ENCODE data around the gene GPR176.

The GPR176 gene

GRCh38 chr15:39946862-39947261, 26.8 kb upstream of the GPR176 start:
- DNase-seq (ENCODE audit: insufficient read length, low spot score) (no peak), FAIRE-seq (no peak)
- no peak for TF ChIP-seq POLR2A (IDR thresholded peaks at IDR 0.05; ENCODE audit: low read depth, low read length)

GRCh38 chr15:39944726-39945125, 24.7 kb upstream of the GPR176 start:
- DNase-seq (ENCODE audit: insufficient read length, low spot score) (peak; percentile 19), FAIRE-seq (no peak)
- no peak for TF ChIP-seq POLR2A (IDR thresholded peaks at IDR 0.05; ENCODE audit: low read depth, low read length)

- TF ChIP-seq POLR2A (IDR thresholded peaks at IDR 0.05; ENCODE audit: low read depth, low read length), result no peak
- DNase-seq (ENCODE audit: insufficient read length, low spot score), result no peak
- no peak for FAIRE-seq
Observed at GRCh38 chr15:39942753-39943150, 22.7 kb upstream of the GPR176 start.

- DNase-seq (ENCODE audit: insufficient read length, low spot score) (no peak), FAIRE-seq (no peak)
- TF ChIP-seq POLR2A (IDR thresholded peaks at IDR 0.05; ENCODE audit: low read depth, low read length), result no peak
Observed at GRCh38 chr15:39942101-39942752, 22.2 kb upstream of the GPR176 start.

- no peak for FAIRE-seq
- no peak for DNase-seq (ENCODE audit: insufficient read length, low spot score)
- TF ChIP-seq POLR2A (IDR thresholded peaks at IDR 0.05; ENCODE audit: low read depth, low read length), result no peak
Observed at GRCh38 chr15:39939487-39940452, 19.7 kb upstream of the GPR176 start.

GRCh38 chr15:39937696-39938095, 17.6 kb upstream of the GPR176 start:
- TF ChIP-seq POLR2A (IDR thresholded peaks at IDR 0.05; ENCODE audit: low read depth, low read length), result no peak
- DNase-seq (ENCODE audit: insufficient read length, low spot score) (no peak), FAIRE-seq (no peak)

GRCh38 chr15:39936681-39937080, 16.6 kb upstream of the GPR176 start:
- no peak for FAIRE-seq
- TF ChIP-seq POLR2A (IDR thresholded peaks at IDR 0.05; ENCODE audit: low read depth, low read length), result no peak

GRCh38 chr15:39936187-39936586, 16.1 kb upstream of the GPR176 start:
- DNase-seq (ENCODE audit: insufficient read length, low spot score), result peak; percentile 33
- FAIRE-seq, result peak; percentile 82
- no peak for TF ChIP-seq POLR2A (IDR thresholded peaks at IDR 0.05; ENCODE audit: low read depth, low read length)

More at GRCh38 chr15:39936681-39937080, 16.6 kb upstream of the GPR176 start:
- no peak for DNase-seq (ENCODE audit: insufficient read length, low spot score)

GRCh38 chr15:39935241-39935640, 15.2 kb upstream of the GPR176 start:
- FAIRE-seq, result no peak
- no peak for DNase-seq (ENCODE audit: insufficient read length, low spot score)

GRCh38 chr15:39934397-39935071, 14.5 kb upstream of the GPR176 start:
- FAIRE-seq (peak; percentile 48), DNase-seq (ENCODE audit: insufficient read length, low spot score) (no peak)
- no peak for TF ChIP-seq POLR2A (IDR thresholded peaks at IDR 0.05; ENCODE audit: low read depth, low read length)

More at GRCh38 chr15:39935241-39935640, 15.2 kb upstream of the GPR176 start:
- no peak for TF ChIP-seq POLR2A (IDR thresholded peaks at IDR 0.05; ENCODE audit: low read depth, low read length)

- FAIRE-seq (no peak), DNase-seq (ENCODE audit: insufficient read length, low spot score) (no peak)
- no peak for TF ChIP-seq POLR2A (IDR thresholded peaks at IDR 0.05; ENCODE audit: low read depth, low read length)
Observed at GRCh38 chr15:39931615-39932014, 11.5 kb upstream of the GPR176 start.

- no peak for DNase-seq (ENCODE audit: insufficient read length, low spot score)
- TF ChIP-seq POLR2A (IDR thresholded peaks at IDR 0.05; ENCODE audit: low read depth, low read length), result no peak
- no peak for FAIRE-seq
Observed at GRCh38 chr15:39926526-39926925, 6.5 kb upstream of the GPR176 start.

GRCh38 chr15:39925112-39925842, 5.2 kb upstream of the GPR176 start:
- peak; percentile 84 for FAIRE-seq
- TF ChIP-seq POLR2A (IDR thresholded peaks at IDR 0.05; ENCODE audit: low read depth, low read length), result no peak
- DNase-seq (ENCODE audit: insufficient read length, low spot score), result no peak
